T47D (cell line): Measurements from ENCODE around the gene UBE2O.
A peak's percentile ranks its signal among the peaks of the same experiment; 100 is the strongest.

ENCODE experiments used
- DNase-seq, 2 experiments: peaks; one replicate each; pipeline versions ENCODE4 v3.0.0 to v3.0.0-alpha.2; 2011 to 2012; ENCODE audit warnings: low read depth in 1 of 2, low spot score in 1 of 2
- JUND ChIP-seq: IDR thresholded peaks from 2 replicates; pipeline ENCODE4 v1.6.1; 2012; ENCODE audit warnings: low read depth
- in situ Hi-C: cut with HindIII; loops from 2 replicates; pipeline ENCODE4 v1.10.0; 2016; ENCODE audit warnings: low sequenced_read_pairs, low pct_unique_long_range_greater_than_20kb

The UBE2O gene

DNA sequence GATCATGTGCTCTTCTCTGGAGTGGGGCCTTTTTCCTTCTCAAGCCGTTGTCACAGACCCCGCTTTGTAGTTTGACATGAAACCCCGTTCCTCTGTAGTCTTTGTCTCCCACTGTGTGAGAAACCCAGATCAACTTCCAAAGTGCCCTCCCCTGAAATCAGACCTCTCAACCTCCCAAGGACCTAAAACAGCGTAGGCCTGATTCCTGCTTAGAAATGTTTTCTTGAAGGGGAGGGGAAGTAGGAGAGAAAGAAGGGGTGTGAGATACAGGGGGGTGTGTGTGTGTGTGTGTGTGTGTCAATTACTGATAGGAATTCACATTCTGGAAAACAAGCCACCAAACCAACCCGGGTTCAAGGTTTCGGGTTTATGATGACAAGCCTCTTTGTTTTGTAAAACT lies 1.4 kb downstream of the UBE2O start:
- DNase-seq, result no peak
- in situ Hi-C loops, result no loop called here
- no peak for TF ChIP-seq JUND

GRCh38 chr17:76449126-76449525 lies 3.8 kb downstream of the UBE2O start:
- no peak for TF ChIP-seq JUND
- in situ Hi-C loops, result no loop called here
- no peak for DNase-seq

DNA sequence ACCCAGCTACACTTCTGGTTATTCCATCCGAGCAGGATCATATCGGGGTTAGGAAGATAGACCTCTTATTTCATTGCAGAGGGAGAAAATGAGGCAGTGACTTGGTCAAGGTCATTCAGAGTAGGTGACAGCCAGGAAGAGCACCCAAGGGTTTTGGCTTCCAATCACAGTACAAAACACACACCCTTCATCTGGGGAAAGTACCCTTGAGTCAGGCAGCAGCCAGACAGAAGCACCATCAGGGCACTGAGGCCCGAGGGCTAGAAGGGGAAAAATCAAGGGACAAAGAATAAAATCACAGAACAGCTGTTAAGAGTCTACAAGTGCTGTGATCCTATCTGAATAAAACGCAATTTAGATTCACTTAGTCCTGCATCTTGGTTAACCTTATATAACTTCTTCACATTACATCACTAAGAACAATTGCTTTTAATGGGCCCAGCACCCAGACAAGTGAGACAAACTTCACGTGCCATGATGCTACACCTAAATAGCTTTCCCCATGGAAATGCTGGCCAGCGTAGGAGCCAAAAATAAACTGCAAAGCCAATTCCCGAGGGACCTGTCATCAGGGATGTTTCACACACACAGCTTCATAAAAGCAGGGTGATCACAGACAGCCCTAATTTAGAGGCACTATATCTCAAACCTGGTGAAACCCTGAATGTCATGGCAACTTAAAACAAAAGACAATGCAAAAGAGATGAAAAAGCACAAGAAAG lies 4.9 kb downstream of the UBE2O start:
- DNase-seq, result no peak
- in situ Hi-C loops, result no loop called here
- no peak for TF ChIP-seq JUND

GRCh38 chr17:76446449-76447231 lies 6.3 kb downstream of the UBE2O start:
- TF ChIP-seq JUND, result no peak

GRCh38 chr17:76445697-76446448 lies 7.1 kb downstream of the UBE2O start:
- in situ Hi-C loops, result no loop called here

More at GRCh38 chr17:76446449-76447231, 6.3 kb downstream of the UBE2O start:
- DNase-seq, result peak; percentile 69 to 86
- in situ Hi-C loops, result no loop called here

GRCh38 chr17:76444518-76445311 lies 8.2 kb downstream of the UBE2O start:
- no peak for DNase-seq
- in situ Hi-C loops, result no loop called here
- TF ChIP-seq JUND, result no peak

More at GRCh38 chr17:76445697-76446448, 7.1 kb downstream of the UBE2O start:
- TF ChIP-seq JUND, result no peak
- DNase-seq, result no peak

DNA sequence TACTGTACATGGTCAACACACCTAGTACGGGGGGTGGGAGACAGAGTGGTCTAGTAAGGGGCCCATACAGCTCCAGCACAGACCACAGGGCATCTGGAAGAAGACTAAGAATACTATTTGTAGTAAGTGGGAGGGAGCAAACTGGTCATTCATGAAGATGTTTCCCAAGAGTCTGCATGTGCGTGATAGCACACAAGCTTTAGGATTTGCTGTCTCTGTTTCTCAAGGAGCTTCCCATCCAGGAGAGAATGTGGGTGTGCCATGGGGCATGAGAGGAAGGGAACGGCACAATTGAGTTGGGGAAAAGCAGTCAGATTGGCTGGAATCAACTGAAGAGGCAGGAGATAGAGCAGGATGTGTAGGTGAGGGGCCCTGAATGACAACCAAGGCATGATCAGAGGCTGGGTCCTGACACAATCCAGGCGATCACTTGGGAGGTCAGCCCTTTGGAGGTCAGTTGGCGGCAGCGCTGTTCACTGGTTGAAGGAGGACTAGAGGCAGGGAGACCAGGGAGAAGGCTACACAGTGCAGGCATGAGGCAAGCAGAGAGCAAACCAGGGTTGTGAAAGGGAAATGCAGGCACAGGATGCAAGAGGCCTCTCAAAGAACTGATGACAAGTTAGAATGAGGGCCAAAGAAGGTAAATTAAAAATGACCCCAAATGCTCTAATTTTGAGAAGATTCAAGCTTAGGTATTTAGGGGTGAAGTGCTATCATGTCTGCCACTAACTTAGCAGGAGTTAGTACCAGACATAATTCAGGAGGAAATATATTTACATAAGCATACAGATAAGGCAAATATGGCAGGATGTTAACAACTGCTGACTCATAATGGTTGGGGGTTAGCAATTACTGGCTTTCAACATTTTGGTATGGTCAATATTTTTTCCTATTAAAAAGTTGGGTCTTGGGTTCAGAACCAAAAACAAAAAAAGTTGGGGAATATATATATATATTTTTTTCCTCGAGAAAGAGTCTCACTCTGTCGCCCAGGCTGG lies 10.3 kb downstream of the UBE2O start:
- in situ Hi-C loops, result no loop called here
- no peak for DNase-seq
- no peak for TF ChIP-seq JUND

GRCh38 chr17:76441686-76442340 lies 11.1 kb downstream of the UBE2O start:
- DNase-seq, result no peak
- in situ Hi-C loops, result no loop called here
- no peak for TF ChIP-seq JUND

GRCh38 chr17:76440751-76441362 lies 12.1 kb downstream of the UBE2O start:
- no peak for TF ChIP-seq JUND
- in situ Hi-C loops, result no loop called here
- DNase-seq, result no peak

GRCh38 chr17:76439314-76439928 lies 13.5 kb downstream of the UBE2O start:
- TF ChIP-seq JUND, result no peak
- no peak for DNase-seq
- in situ Hi-C loops, result no loop called here
